Heart right ventricle (tissue), 16 donors: ENCODE data around the gene SGCG. TPM values are rescaled to one million over a fixed set of nuclear protein-coding genes. Genes with fewer than 3 reads are reported as not detected.

Experiments
- ATAC-seq, 8 donors: fragments of 200-7000 bp; cut with Tn5 transposase; one replicate each; pipeline ENCODE4 v1.9.1; 2020; ENCODE audit warnings: mild to moderate bottlenecking in 8 of 8, moderate library complexity in 8 of 8, moderate number of reproducible peaks in 1 of 8
- DNase-seq, 2 donors: peaks; one replicate each; pipeline ENCODE4 v3.0.0-alpha.2; 2020
- H3K27ac ChIP-seq, 10 donors: fragments of 200-600 bp; sonication (generic) in 2 of 10; one replicate each; pipeline versions ENCODE4 v1.5.0 to v1.8.0; 2020 to 2022; ENCODE audit warnings: mild to moderate bottlenecking in 3 of 10
- H3K27me3 ChIP-seq, 7 donors: fragments of 200-600 bp; one replicate each; pipeline ENCODE4 v1.8.0; 2021 to 2022; ENCODE audit warnings: mild to moderate bottlenecking in 2 of 7
- H3K36me3 ChIP-seq, 9 donors: fragments of 200-600 bp; sonication (generic) in 1 of 9; one replicate each; pipeline versions ENCODE4 v1.5.0 to v1.8.0; 2020 to 2022; ENCODE audit warnings: mild to moderate bottlenecking in 2 of 9
- H3K4me1 ChIP-seq, 9 donors: fragments of 200-600 bp; sonication (generic) in 1 of 9; one replicate each; pipeline versions ENCODE4 v1.5.0 to v1.8.0; 2020 to 2022; ENCODE audit warnings: mild to moderate bottlenecking in 4 of 9
- H3K4me3 ChIP-seq, 10 donors: fragments of 200-600 bp; sonication (generic) in 2 of 10; one replicate each; pipeline versions ENCODE4 v1.5.0 to v1.8.0; 2020 to 2022; ENCODE audit warnings: mild to moderate bottlenecking in 7 of 10, moderate library complexity in 2 of 10
- H3K9me3 ChIP-seq, 11 donors: fragments of 200-600 bp in 10 of 11; sonication (generic) in 2 of 11; one replicate each; pipeline versions ENCODE4 v1.5.0 to v1.8.0; 2013 to 2022; ENCODE audit warnings: mild to moderate bottlenecking in 2 of 11, control low read depth in 1 of 11, moderate library complexity in 1 of 11
- CTCF ChIP-seq, 9 donors: fragments of 200-600 bp; sonication (generic) in 2 of 9; IDR thresholded peaks; one replicate each; pipeline versions ENCODE4 v1.5.0 to v1.8.0; 2021 to 2022; ENCODE audit warnings: antibody characterized with exemption in 9 of 9, mild to moderate bottlenecking in 5 of 9, moderate library complexity in 1 of 9
- WGBS, 2 donors: extraction: QIAGEN DNeasy Blood & Tissue Kit; methylation state at CpG; one replicate each; pipeline ENCODE4 v1.1.7; 2013; ENCODE audit warnings: inconsistent platforms in 1 of 2; 5-methylcytosine and 5-hydroxymethylcytosine counted together
- intact Hi-C, 10 donors: fragments of 100-400 bp; cut with DNase I; formaldehyde crosslinking; loops; one replicate each; pipeline versions ENCODE4 v1.11.1 to v1.14.2; 2022
- polyA plus RNA-seq, 2 donors: library from polyadenylated mRNA; stranded (reverse); fragments of 200-250 nt; gene quantifications; one replicate each; pipeline ENCODE4 v1.2.3, GENCODE V29; 2013
- total RNA-seq, 10 donors: library from RNA; stranded (reverse); fragmentation: NEBNext Ultra II Directional in 3 of 10; extraction: Animal tissue kit (Norgen Biotek cat#: 25700) in 3 of 10; gene quantifications; one replicate each; pipeline versions ENCODE4 v1.2.1 to v1.2.4, GENCODE V29; 2021 to 2023
- donor health status: Arrhythmogenic right ventricular cardiomyopathy.
- donor health status: ischemic (EF 13 %, LVEDD 7.1; RV severe dilation, severe dysfunction).
- donor health status: healthy with polysubstance abuse.
- donor health status: DM: no; HTN: yes; CAD: no.
- donor health status: DM: no; HTN: no; CAD: no.
- donor health status: ischemic (EF 25% LVEDD 6.9; RV normal size, moderate dysfunction).
- donor health status: ischemic (EF 25% LVEDD 5.7; RV mildly dilated, moderate dysfunction).
- donor health status: healthy.
- donor health status: DM: yes; HTN: yes; CAD: no.
- donor health status: Ischemic cardiomyopathy.
- donor health status: ischemic (EF 35%, LVEDD 5.7; RV mildly dilated, moderate dysfunction).
- donor health status: nonischemic (EF 11% LVEDD 7.7; RV severe dilation, severe dysfunction).
- donor health status: DM: yes; HTN: yes; CAD: no.
- donor health status: PGD.
- donor health status: ischemic (EF 29% LVEDD 5.4; RV normal size, mild dysfunction).
- donor health status: nonischemic (EF 23%, LVEDD 6.1; RV moderate dilation, normal function).

The SGCG gene
- total and polyA plus RNA-seq, 12 donors = 26.9 to 191 (median 149) TPM

DNA sequence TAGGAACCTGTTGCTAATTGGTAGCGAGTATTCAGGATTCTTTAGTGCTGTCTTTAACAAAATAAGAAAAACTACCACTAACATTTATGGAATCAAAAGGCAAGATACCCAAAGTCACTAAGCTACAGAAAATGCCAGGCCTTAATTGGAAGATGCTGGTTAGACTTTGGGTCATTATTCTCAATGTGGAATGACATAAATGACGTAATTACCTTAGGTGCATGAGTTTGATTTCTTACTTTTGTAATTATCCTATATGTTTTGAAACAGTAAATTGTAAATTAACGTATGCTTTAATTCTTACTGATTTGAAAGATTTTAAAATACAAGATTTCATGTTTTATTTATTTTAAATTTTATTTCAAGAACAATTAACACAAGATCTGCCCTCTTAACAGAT lies 25.0 kb downstream of the SGCG start:
- no peak for TF ChIP-seq CTCF (IDR thresholded peaks at IDR 0.05)
- WGBS, 2 donors = 84 to 93% methylated on average over 3 of the region's 3 CpGs
- no peak for DNase-seq
- no peaks in the 10 kb centered on the region for H3K27me3 ChIP-seq
- H3K9me3 ChIP-seq = peaks cover 0 to 9% (median 5%) of the 10 kb centered on the region in 11 donors
- no peak for ATAC-seq
- peaks cover 0 to 12% (median 0%) of the 10 kb centered on the region in 9 donors for H3K36me3 ChIP-seq
- intact Hi-C loops = no loop called here
- peaks cover 0 to 9% (median 0%) of the 10 kb centered on the region in 9 donors for H3K4me1 ChIP-seq
- H3K27ac ChIP-seq = no peak overlapping the region
- H3K4me3 ChIP-seq = no peak overlapping the region

- intact Hi-C loops = no loop called here
- H3K27me3 ChIP-seq = no peaks in the 10 kb centered on the region
- H3K4me3 ChIP-seq = no peak overlapping the region
- DNase-seq = no peak
- no peak for ATAC-seq
- H3K36me3 ChIP-seq = peaks cover 0 to 10% (median 0%) of the 10 kb centered on the region in 9 donors
- TF ChIP-seq CTCF (IDR thresholded peaks at IDR 0.05) = no peak
- 41 to 51% methylated on average over 4 of the region's 4 CpGs for WGBS, 2 donors
- no peaks in the 10 kb centered on the region for H3K4me1 ChIP-seq
- peaks cover 0 to 8% (median 0%) of the 10 kb centered on the region in 11 donors for H3K9me3 ChIP-seq
- H3K27ac ChIP-seq = no peak overlapping the region
Observed at GRCh38 chr13:23212671-23213070, 31.9 kb downstream of the SGCG start.

DNA sequence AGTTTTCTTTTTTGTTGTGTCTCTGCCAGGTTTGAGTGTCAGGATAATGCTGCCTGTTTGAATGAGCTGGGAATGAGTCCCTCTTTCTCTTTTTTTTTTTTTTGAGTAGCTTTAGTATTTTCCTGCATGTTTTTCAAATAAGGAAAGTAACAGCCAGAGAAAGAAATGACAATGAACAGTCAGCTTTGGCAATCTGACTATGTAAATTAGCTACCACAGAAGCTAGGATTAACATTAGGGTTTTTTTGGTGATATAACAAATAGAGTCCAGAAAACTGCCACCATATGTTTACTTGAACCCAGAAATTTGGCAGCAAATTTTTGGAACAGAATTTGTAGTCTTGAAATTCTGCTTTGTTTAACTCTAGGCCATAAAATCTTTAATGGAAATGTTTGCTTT lies 50.5 kb downstream of the SGCG start:
- no peak for DNase-seq
- no peaks in the 10 kb centered on the region for H3K9me3 ChIP-seq
- no peak overlapping the region for H3K27ac ChIP-seq
- no peak for TF ChIP-seq CTCF (IDR thresholded peaks at IDR 0.05)
- H3K4me1 ChIP-seq = no peaks in the 10 kb centered on the region
- peaks cover 0 to 11% (median 0%) of the 10 kb centered on the region in 9 donors for H3K36me3 ChIP-seq
- intact Hi-C loops = loop anchor here in 1 of 10 donors (10.0 kb wide), 1 partner anchor 964 kb away; no protein-coding TSS in a partner anchor
- H3K27me3 ChIP-seq = no peaks in the 10 kb centered on the region
- ATAC-seq = no peak
- no peak overlapping the region for H3K4me3 ChIP-seq

- DNase-seq = no peak
- Histone ChIP-seq H3K27ac (no peak overlapping the region), H3K4me1 (no peaks in the 10 kb centered on the region), H3K36me3 (peaks cover 0 to 32% (median 0%) of the 10 kb centered on the region in 9 donors), H3K4me3 (no peak overlapping the region), H3K27me3 (no peaks in the 10 kb centered on the region), H3K9me3 (peaks cover 0 to 4% (median 0%) of the 10 kb centered on the region in 11 donors)
- intact Hi-C loops = loop anchor here in 1 of 10 donors (10.0 kb wide), 1 partner anchor 959 kb away; no protein-coding TSS in a partner anchor
- no peak for TF ChIP-seq CTCF (IDR thresholded peaks at IDR 0.05)
- ATAC-seq = no peak
Observed at GRCh38 chr13:23235994-23236393, 55.2 kb downstream of the SGCG start.
